T follicular helper cell (primary cell): ENCODE measurements around the gene HS3ST3A1.

ENCODE experiments used
- DNase-seq: peaks from one replicate; pipeline ENCODE4 v3.0.0-alpha.2; 2020; ENCODE audit warnings: low read depth

Gene HS3ST3A1

GRCh38 chr17:13598353-13599167 lies 3.2 kb downstream of the HS3ST3A1 start:
- no peak for DNase-seq

DNA sequence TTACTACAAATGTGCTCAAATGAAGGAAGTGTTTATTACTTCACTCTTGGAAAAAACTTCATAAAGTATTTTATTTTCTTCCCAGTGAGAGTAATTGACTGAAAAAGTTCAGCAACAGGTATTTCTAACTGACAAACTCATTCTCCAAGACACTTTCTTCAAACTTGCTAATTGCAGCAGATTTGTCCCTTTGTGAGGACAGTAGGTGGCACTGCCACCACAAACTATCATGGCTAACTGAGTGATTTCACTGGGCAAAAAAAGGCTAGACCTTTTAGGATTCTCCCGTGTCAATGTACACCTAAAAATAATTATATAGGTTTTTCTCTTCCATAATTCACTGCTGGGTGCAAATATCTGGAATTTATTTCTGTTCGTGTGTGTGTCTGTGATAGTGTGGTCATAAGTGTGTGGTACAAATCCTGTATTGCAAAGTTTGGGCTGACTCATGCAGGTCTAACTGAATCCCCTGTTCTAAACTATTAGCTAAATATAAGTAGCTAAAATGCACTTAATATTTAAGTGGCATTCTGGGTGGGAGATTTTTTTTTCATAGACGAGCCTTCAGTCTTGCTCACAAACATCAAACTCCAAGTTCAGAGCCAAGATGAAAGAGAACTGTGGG lies 3.9 kb downstream of the HS3ST3A1 start:
- DNase-seq: no peak

- no peak for DNase-seq
Measured at GRCh38 chr17:13596241-13596923, 5.3 kb downstream of the HS3ST3A1 start.

- no peak for DNase-seq
Measured at GRCh38 chr17:13595599-13595899, 6.2 kb downstream of the HS3ST3A1 start.

DNA sequence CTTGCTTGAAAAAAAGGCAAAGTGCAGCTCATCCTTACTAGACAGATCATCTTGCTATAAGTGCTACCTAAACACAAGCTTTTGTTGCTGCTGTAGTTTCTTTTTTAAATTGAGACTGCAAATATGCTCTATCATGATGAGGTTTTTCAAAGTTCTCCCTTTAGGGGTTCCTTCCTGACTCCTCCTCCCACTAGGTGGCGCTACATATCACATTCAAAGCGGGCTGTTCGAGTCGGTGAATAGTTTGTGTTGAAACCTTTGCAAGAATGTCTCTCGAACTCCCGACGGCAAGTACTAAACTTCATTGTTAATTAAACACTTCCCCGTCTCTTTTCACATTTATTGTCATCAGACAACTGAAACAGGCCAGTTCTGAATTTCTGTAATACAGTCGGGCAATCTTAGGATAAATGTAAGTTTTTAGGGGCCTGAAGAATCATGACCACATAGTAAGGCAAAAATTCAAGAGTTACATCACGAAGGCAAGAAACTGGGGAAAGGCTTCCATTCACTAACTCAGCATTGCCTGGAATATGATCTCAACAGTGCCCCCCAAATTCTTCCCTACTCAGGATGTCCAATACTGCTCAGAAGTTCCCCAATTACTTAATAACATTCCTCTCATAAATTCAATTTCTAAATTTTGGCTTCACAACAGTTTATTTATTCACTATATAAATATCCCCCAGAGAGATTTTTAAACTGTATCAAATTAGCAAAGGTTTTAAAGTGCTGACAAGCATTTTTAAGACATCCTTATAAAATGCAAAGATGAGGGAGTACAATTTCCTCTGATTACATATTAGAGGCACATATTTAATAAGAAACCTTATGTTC lies 6.7 kb downstream of the HS3ST3A1 start:
- DNase-seq: peak; percentile 67

DNA sequence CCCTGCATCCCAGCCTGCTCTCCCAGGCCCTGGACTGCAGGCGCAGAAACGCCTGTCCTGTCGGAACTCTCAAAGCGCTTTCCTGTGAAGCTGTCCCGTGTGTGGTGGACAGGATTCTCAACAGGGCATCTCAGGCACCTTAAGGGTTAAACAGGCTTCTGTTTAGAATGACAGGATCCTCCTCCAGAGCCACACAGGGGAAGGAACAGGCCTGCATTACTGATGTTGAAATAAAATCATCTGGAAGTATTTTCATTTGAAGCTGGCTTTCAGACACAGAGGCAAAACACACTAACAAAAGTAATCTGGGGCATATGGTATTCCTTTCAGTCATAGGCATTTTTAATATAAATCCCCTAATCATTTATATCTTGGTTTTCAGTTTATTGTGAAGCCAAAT lies 7.4 kb downstream of the HS3ST3A1 start:
- no peak for DNase-seq

DNA sequence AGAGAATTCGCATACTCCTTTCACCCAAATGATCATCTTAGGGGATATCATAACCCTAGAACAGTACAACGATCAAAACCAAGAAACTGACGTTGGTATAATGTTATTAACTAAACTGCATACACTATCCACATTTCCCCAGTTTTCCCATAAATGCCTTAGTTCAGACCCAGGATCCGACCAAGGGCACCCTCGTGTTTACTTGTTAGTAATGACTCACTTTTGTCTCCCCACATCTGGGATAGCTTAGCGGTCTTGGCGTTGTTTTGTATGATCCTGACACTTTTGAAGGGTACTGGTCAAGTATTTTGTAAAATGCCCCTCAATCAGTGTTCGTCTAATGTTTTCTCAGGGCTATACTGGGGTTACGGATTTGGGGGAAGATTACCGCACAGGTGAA lies 8.0 kb downstream of the HS3ST3A1 start:
- no peak for DNase-seq

DNA sequence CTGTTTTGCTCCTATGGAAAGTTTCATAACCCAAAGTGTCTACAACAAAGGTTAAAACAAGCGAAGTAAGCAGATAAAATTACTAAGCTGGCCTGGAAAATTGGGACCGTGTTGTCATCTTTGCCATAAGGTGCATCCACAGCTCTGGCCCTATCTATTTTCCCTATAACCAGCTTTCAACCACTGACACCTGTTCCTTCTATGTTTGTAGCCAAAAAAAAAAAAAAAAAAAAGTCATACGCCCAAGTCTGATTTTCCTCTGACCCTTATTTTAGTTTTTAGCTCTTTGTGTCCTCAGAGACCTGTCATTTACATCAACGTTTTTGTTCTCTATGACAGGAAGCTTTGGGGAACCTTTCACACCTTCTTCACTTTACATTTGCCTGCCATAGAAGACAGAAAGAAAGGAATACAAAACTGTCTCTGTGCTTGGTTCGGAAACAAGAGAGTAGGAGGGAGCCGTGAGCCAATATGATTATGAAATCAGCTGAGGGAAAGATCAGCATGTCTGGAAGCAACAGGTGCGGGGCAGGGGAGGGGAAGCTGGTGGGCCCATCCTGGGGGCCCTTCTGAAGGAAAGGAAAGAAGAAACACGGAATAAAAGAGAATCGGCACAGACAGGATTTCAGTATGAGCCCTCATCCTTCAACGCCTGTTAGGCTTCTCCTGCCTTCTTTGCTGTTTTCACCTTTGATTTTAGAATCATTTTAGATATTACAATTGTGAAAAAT lies 8.5 kb downstream of the HS3ST3A1 start:
- no peak for DNase-seq

GRCh38 chr17:13592427-13592826 lies 9.3 kb downstream of the HS3ST3A1 start:
- DNase-seq: no peak

DNA sequence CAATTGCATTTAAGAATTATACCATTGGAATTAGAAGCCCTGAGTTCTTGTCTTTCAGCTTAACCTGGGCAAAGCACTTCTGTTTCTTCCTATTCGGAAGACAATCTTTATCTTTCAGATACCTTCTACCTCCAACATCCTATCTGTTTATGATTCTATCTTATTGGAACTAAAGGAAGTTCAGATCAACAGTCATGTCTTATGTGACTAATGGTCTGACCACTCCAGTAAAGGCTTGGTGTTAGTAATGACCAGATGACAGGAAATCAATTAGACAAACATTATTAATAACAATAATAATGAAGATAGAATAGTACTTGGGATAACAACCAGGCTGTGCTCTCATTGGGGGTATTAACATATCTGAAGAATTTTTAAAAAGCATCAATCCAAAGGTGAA lies 11.3 kb downstream of the HS3ST3A1 start:
- DNase-seq: no peak

DNA sequence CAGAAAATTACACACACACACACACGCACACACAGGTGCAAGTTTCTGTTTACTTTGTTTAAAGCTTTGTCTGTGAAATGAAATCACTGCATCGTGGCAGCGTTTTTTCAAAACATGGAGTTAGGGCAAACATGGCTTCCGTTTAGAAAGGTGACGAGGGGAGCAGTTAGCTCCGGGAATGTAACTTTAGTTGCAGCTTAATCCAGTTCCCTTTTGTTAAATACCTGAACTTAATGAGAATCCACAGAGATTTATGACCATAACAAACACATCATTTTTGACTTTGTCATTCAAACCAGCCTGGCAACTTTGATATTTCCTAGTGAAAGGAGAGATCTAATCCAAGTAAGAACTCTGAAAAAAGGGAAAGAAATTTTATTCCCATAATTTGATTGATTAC lies 12.1 kb downstream of the HS3ST3A1 start:
- DNase-seq: no peak

DNA sequence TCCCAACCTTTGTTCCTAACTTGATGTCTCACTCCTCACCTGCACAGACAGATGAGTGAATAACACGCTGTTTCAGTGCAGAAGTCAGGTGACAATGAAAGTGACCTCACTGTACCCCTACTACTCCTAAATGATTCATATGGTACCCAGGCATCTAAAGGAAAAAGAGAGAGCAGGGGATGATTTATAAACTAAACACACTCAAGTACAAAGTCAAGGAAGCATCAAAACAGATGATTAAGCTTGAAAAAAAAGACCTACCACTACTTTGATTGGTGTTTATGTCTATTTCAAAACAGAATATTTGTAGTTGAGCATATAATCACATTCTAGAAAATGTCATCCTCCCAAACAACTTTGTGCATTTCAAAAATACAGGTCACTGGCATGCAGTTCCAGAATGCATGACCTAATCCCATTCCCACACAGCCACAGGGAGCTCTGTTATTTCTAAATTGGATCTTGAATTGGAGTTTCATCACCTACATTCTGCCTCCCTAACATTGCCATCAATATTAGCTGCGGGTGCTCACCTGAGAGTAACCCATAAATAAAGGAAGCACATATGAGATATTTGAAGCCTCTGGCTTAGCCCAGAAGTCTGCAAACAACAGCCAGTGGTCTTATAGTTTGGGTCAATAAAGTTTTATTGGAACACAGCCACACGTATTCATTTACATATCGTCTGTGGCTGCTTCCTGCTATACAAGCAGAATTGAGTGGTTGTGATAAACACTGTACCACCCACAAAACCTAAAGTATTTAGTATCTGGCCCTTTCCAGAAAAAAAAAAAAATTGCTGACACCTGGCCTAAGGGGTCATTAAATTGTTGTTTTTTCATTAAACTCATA lies 14.0 kb downstream of the HS3ST3A1 start:
- DNase-seq: no peak

- DNase-seq: no peak
Measured at GRCh38 chr17:13584701-13585080, 17.0 kb downstream of the HS3ST3A1 start.

DNA sequence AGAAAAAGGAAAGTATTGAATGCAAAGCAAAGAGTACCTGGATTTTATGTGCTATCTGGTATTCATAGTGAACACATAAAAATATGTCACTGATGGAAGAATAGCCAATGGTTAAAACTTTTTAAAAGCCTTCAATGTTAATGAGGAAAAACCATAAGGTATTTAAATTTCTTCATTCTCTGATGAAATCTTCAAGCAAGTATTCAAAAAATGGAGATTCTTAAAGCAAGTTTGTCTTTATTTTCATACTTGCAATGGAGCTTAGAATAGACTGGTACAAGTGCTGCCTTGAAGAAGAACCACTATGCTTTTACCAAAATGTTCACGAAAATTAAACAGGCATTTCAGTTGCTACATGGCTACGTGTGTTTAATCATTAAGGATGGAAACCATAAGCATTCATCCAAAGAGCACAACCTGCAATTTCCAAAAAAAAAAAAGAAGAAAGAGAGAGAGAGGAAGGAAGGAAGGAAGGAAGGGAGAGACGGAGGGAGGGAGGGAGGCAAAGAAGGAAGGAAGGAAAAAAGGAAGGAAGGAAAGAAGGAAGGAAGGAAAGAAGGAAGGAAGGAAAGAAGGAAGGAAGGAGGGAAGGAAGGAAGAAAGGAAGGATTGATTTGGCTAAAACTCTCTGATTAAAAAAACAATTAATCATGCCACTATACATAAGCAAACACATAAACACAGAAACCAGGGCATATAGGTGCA lies 17.6 kb downstream of the HS3ST3A1 start:
- DNase-seq: no peak

DNA sequence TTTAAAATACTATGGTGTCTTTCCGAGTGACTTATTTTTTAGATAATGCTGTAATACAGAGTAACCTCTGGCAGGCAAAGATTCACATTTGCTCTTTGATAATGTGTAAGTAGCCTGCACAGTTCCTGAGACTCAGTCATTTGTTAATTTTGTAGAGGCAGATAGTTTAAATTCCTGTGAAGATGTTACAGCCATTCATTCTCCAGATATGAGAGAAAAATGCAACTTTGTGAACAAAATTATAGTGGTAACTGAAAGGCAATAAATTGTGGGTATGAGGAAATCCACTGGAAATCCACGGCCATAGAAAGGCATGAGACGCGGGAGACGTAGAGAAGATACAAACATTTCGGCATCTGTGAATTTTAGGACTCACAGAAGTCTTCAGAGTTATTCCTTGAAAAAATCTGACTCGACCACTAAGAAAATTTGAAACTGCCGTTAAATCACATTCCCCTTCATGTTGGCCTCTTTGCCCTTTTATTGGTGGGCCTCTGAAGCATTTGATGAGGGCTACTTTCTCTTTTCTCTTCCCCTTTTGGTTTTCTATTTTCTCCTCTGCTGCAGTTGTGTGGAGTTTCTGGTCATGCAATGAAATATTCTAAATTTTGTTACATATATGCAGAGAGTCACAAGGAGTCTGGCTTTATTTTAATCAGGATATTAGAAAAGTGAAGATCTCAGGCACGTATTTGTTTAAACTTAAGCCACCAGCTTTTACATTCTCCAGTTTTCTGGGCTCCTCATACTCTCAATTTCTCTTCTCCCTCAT lies 18.8 kb downstream of the HS3ST3A1 start:
- no peak for DNase-seq

DNA sequence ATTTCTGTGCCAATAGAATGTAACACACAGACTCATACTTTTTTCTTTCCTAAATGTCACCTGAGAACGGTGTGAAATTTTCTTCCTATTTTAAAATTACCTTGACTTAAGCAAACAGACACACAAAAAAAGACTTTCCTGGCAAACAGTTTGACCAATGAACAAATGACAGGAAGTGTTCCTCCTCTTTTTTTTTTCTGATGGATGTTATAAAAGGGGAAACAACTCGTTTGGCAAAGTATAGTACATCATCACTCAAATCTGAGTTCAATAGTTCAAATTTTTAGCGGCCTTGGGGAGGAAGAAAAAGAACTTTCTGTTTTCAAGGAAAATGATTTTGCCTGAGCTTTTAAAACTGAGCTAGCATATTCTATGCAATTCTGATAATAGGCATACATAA lies 19.8 kb downstream of the HS3ST3A1 start:
- DNase-seq: no peak

GRCh38 chr17:13580790-13581189 lies 20.9 kb downstream of the HS3ST3A1 start:
- DNase-seq: no peak

GRCh38 chr17:13576661-13577526 lies 24.8 kb downstream of the HS3ST3A1 start:
- no peak for DNase-seq
